HepG2 (cell line): ENCODE results near the gene SLC30A4. TPM values are rescaled to one million over a fixed set of nuclear protein-coding genes. Genes with fewer than 3 reads are reported as not detected.

Experiments used
- CREBL2 ChIP-seq: sonication (generic); formaldehyde crosslinking; IDR thresholded peaks from 2 replicates; pipeline ENCODE4 v1.8.1; 2023; ENCODE audit warnings: missing genetic modification reagents, mild to moderate bottlenecking, borderline replicate concordance
- HHEX ChIP-seq: IDR thresholded peaks from 2 replicates; pipeline ENCODE4 v1.6.1; 2016; ENCODE audit warnings: control low read depth
- HNRNPH1 ChIP-seq: fragments of 200-400 bp; formaldehyde crosslinking; optimal IDR thresholded peaks from 2 replicates; pipeline ENCODE3; 2017; ENCODE audit warnings: mild to moderate bottlenecking, low read depth, low read length
- HNRNPUL1 ChIP-seq: fragments of 200-400 bp; formaldehyde crosslinking; IDR thresholded peaks from 2 replicates; pipeline ENCODE4 v1.6.1; 2017; ENCODE audit warnings: low read depth, mild to moderate bottlenecking, low read length, moderate library complexity
- MEIS1 ChIP-seq: sonication (generic); formaldehyde crosslinking; IDR thresholded peaks from 2 replicates; pipeline ENCODE4 v1.9.0; 2021; ENCODE audit warnings: mild to moderate bottlenecking, missing genetic modification reagents, moderate library complexity, borderline replicate concordance
- NCOA2 ChIP-seq: sonication (generic); formaldehyde crosslinking; IDR thresholded peaks from 2 replicates; pipeline ENCODE4 v1.8.0; 2022; ENCODE audit warnings: inconsistent platforms
- PCBP1 ChIP-seq: fragments of 200-400 bp; formaldehyde crosslinking; IDR thresholded peaks from 2 replicates; pipeline ENCODE4 v1.6.1; 2017; ENCODE audit warnings: mild to moderate bottlenecking, low read depth, low read length, borderline replicate concordance
- PRDM10 ChIP-seq: sonication (generic); formaldehyde crosslinking; IDR thresholded peaks from 2 replicates; pipeline ENCODE4 v1.4.0; 2020; ENCODE audit warnings: low read depth, missing genetic modification reagents
- RBAK ChIP-seq: sonication (generic); formaldehyde crosslinking; IDR thresholded peaks from 2 replicates; pipeline ENCODE4 v1.5.1; 2020; ENCODE audit warnings: mild to moderate bottlenecking, missing genetic modification reagents
- RFXANK ChIP-seq: IDR thresholded peaks from 2 replicates; pipeline ENCODE4 v1.6.1; 2016
- RXRA ChIP-seq: sonication (generic); formaldehyde crosslinking; IDR thresholded peaks from 2 replicates; pipeline ENCODE4 v1.5.1; 2020; ENCODE audit warnings: missing genetic modification reagents
- SPEN ChIP-seq: sonication (generic); formaldehyde crosslinking; IDR thresholded peaks from 2 replicates; pipeline ENCODE4 v1.5.1; 2020; ENCODE audit warnings: low read depth, mild to moderate bottlenecking, missing genetic modification reagents
- TCF7 ChIP-seq: sonication (generic); IDR thresholded peaks from 2 replicates; pipeline ENCODE4 v1.6.1; 2016; ENCODE audit warnings: antibody characterized with exemption, low read depth
- U2AF1 ChIP-seq: fragments of 200-400 bp; formaldehyde crosslinking; optimal IDR thresholded peaks from 2 replicates; pipeline ENCODE3; 2017; ENCODE audit warnings: mild to moderate bottlenecking, low read depth, low read length
- ZBTB43 ChIP-seq: sonication (generic); formaldehyde crosslinking; conservative IDR thresholded peaks from 2 replicates; pipeline ENCODE4 v1.4.0; 2020; ENCODE audit warnings: missing genetic modification reagents
- ZFX ChIP-seq: sonication (generic); formaldehyde crosslinking; IDR thresholded peaks from 2 replicates; pipeline ENCODE4 v1.4.0; 2020; ENCODE audit warnings: mild to moderate bottlenecking, low read depth, missing genetic modification reagents, moderate library complexity
- ZNF142 ChIP-seq: sonication (generic); formaldehyde crosslinking; IDR thresholded peaks from 2 replicates; pipeline ENCODE4 v1.4.0; 2020; ENCODE audit warnings: missing genetic modification reagents
- ZNF296 ChIP-seq: sonication (generic); formaldehyde crosslinking; conservative IDR thresholded peaks from 2 replicates; pipeline ENCODE4 v1.5.0; 2020; ENCODE audit warnings: mild to moderate bottlenecking, missing genetic modification reagents
- ZNF484 ChIP-seq: sonication (generic); formaldehyde crosslinking; IDR thresholded peaks from 2 replicates; pipeline ENCODE4 v1.5.1; 2020; ENCODE audit warnings: mild to moderate bottlenecking, low read depth, missing genetic modification reagents, borderline replicate concordance
- polyA plus RNA-seq, 8 experiments: library from polyadenylated mRNA; depleted of rRNA in 3 of 8; stranded (reverse) in 7 of 8; unstranded in 1 of 8; fragments of >200 nt; fragmentation: Illumina TruSeq in 4 of 8; extraction: Trizol in 4 of 8; gene quantifications; 2 replicates each; pipeline versions ENCODE4 v1.2.1 to v1.2.3, GENCODE V29; 2011 to 2016; ENCODE audit warnings: low read depth in 4 of 8, missing spikeins in 1 of 8, mixed read lengths in 1 of 8; ENCODE audit not compliant: insufficient read depth in 1 of 8
- total RNA-seq, 5 experiments: library from RNA; depleted of rRNA; stranded (reverse); fragments of >200 nt; fragmentation: Illumina TruSeq; extraction: Trizol; gene quantifications; 2 replicates each; pipeline ENCODE4 v1.2.3, GENCODE V29; 2016; ENCODE audit warnings: low read depth in 1 of 5

SLC30A4 gene
- total and polyA plus RNA-seq, 2 of the 13 experiments (the other 11 are each of a cell fraction or from before 2014, with no cell fraction given): 0.01 to 0.04 TPM

- TF ChIP-seq ZBTB43 (CRISPR knock-in tag) (no peak), NCOA2 (0 out of 2 replicates have a peak, but pooled peaks have one; percentile 19), RXRA (CRISPR knock-in tag) (no peak; the same call in 1 of the 2 replicates), HHEX (CRISPR knock-in tag) (0 out of 2 replicates have a peak, but pooled peaks have one; percentile 18), TCF7 (peak; percentile 74), ZFX (CRISPR knock-in tag) (0 out of 2 replicates have a peak, but pooled peaks have one; percentile 1), CREBL2 (CRISPR knock-in tag) (no peak), ZNF484 (CRISPR knock-in tag) (no peak), ZNF296 (no peak), HNRNPUL1 (no peak), SPEN (CRISPR knock-in tag) (no peak), RFXANK (CRISPR knock-in tag) (no peak), HNRNPH1 (no peak), MEIS1 (CRISPR knock-in tag) (no peak), U2AF1 (no peak), RBAK (no peak), PRDM10 (CRISPR knock-in tag) (no peak), ZNF142 (CRISPR knock-in tag) (no peak), PCBP1 (no peak)
These were observed 793 bp downstream of the SLC30A4 start (continued) for GRCh38 chr15:45521596-45522327.
